SH-SY5Y (cell line): Measurements from ENCODE around the gene ARL2BP.

Experiments used
- GATA2 ChIP-seq: IDR thresholded peaks from 2 replicates; pipeline ENCODE4 v1.6.1; 2011; ENCODE audit warnings: mild to moderate bottlenecking, low read depth, low read length
- GATA3 ChIP-seq: IDR thresholded peaks from 2 replicates; pipeline ENCODE4 v1.6.1; 2011; ENCODE audit warnings: low read depth, mild to moderate bottlenecking, low read length, moderate library complexity

The ARL2BP gene

GRCh38 chr16:57251352-57251751 is 6.3 kb downstream of the ARL2BP start:
- TF ChIP-seq GATA3 = no peak
- TF ChIP-seq GATA2 = no peak

- TF ChIP-seq GATA2 (no peak), GATA3 (no peak)
Observed at GRCh38 chr16:57252148-57252721, 7.2 kb downstream of the ARL2BP start.

GRCh38 chr16:57253466-57253865 is 8.4 kb downstream of the ARL2BP start:
- TF ChIP-seq GATA2 (no peak), GATA3 (no peak)

GRCh38 chr16:57255686-57256415 is 10.8 kb downstream of the ARL2BP start:
- TF ChIP-seq GATA3 (no peak), GATA2 (no peak)

- TF ChIP-seq GATA3 (no peak), GATA2 (no peak)
Observed at GRCh38 chr16:57256601-57257395, 11.7 kb downstream of the ARL2BP start.

GRCh38 chr16:57257455-57258070 is 12.5 kb downstream of the ARL2BP start:
- no peak for TF ChIP-seq GATA2
- TF ChIP-seq GATA3 = no peak

- TF ChIP-seq GATA3 (no peak), GATA2 (no peak)
Observed at GRCh38 chr16:57258226-57258909, 13.3 kb downstream of the ARL2BP start.

- TF ChIP-seq GATA2 = no peak
- TF ChIP-seq GATA3 = no peak
Observed at GRCh38 chr16:57258910-57259475, 13.9 kb downstream of the ARL2BP start.

GRCh38 chr16:57260294-57260929 is 15.4 kb downstream of the ARL2BP start:
- TF ChIP-seq GATA3 = no peak
- no peak for TF ChIP-seq GATA2

GRCh38 chr16:57261806-57262205 is 16.7 kb downstream of the ARL2BP start:
- TF ChIP-seq GATA3 = no peak
- no peak for TF ChIP-seq GATA2

GRCh38 chr16:57262841-57263540 is 17.9 kb downstream of the ARL2BP start:
- TF ChIP-seq GATA2 (no peak), GATA3 (no peak)

GRCh38 chr16:57263541-57264351 is 18.7 kb downstream of the ARL2BP start:
- TF ChIP-seq GATA2 (no peak), GATA3 (no peak)
